Heart left ventricle (tissue), 16 donors: Measurements from ENCODE around the gene KCNQ4. TPM values are rescaled to one million over a fixed set of nuclear protein-coding genes. Genes with fewer than 3 reads are reported as not detected.

ENCODE experiments used
- ATAC-seq, 4 donors: fragments of 200-7000 bp; cut with Tn5 transposase; one replicate each; pipeline ENCODE4 v1.9.1; 2020 to 2022; ENCODE audit warnings: moderate library complexity in 4 of 4, mild to moderate bottlenecking in 3 of 4, moderate number of reproducible peaks in 1 of 4
- DNase-seq, 5 donors: peaks; one replicate each; pipeline ENCODE4 v3.0.0-alpha.2; 2020
- H3K27ac ChIP-seq, 12 donors: fragments of 200-600 bp; sonication (generic) in 4 of 12; one replicate each; pipeline versions ENCODE4 v1.5.0 to v1.8.0; 2016 to 2022; ENCODE audit warnings: mild to moderate bottlenecking in 2 of 12
- H3K27me3 ChIP-seq, 9 donors: fragments of 200-600 bp; sonication (generic) in 2 of 9; one replicate each; pipeline versions ENCODE4 v1.5.1 to v1.8.0; 2016 to 2022; ENCODE audit warnings: mild to moderate bottlenecking in 3 of 9
- H3K36me3 ChIP-seq, 9 donors: fragments of 200-600 bp; sonication (generic) in 2 of 9; one replicate each; pipeline versions ENCODE4 v1.5.0 to v1.8.0; 2018 to 2022; ENCODE audit warnings: mild to moderate bottlenecking in 2 of 9
- H3K4me1 ChIP-seq, 12 donors: fragments of 200-600 bp; sonication (generic) in 4 of 12; one replicate each; pipeline versions ENCODE4 v1.5.0 to v1.8.0; 2016 to 2022; ENCODE audit warnings: mild to moderate bottlenecking in 3 of 12
- H3K4me3 ChIP-seq, 12 donors: fragments of 200-600 bp; sonication (generic) in 4 of 12; one replicate each; pipeline versions ENCODE4 v1.5.0 to v1.8.0; 2017 to 2022; ENCODE audit warnings: mild to moderate bottlenecking in 9 of 12, moderate library complexity in 4 of 12
- H3K9me3 ChIP-seq, 12 donors: fragments of 200-600 bp; sonication (generic) in 4 of 12; one replicate each; pipeline versions ENCODE4 v1.5.0 to v1.8.0; 2016 to 2022; ENCODE audit warnings: mild to moderate bottlenecking in 1 of 12
- POLR2A ChIP-seq, 2 donors: fragments of 450-650 bp; IDR thresholded peaks; one replicate each; pipeline ENCODE4 v1.6.1; 2017; ENCODE audit warnings: antibody characterized with exemption in 2 of 2, mild to moderate bottlenecking in 2 of 2, moderate library complexity in 2 of 2
- WGBS, 4 donors: extraction: QIAGEN DNeasy Blood & Tissue Kit in 2 of 4; methylation state at CpG; one replicate each; pipeline versions ENCODE4 v1.1.5 to v1.1.7; 2013 to 2018; 5-methylcytosine and 5-hydroxymethylcytosine counted together
- intact Hi-C, 10 donors: fragments of 100-400 bp; cut with DNase I; formaldehyde crosslinking; loops; one replicate each; pipeline versions ENCODE4 v1.11.1 to v1.14.2; 2022
- polyA plus RNA-seq, 2 donors: library from polyadenylated mRNA; stranded (reverse); fragments of 200-250 nt; gene quantifications; one replicate each; pipeline ENCODE4 v1.2.3, GENCODE V29; 2013
- total RNA-seq, 9 donors: library from RNA; depleted of rRNA in 2 of 9; stranded (reverse); fragments of >200 nt in 2 of 9; fragmentation: NEBNext Ultra II Directional in 3 of 9; extraction: Animal tissue kit (Norgen Biotek cat#: 25700) in 3 of 9; gene quantifications; one replicate each; pipeline versions ENCODE4 v1.1.0 to v1.2.4, GENCODE V29; 2016 to 2023
- TF ChIP-seq, protein P1 (sequence below), 12 donors: fragments of 200-600 bp; sonication (generic) in 4 of 12; IDR thresholded peaks; one replicate each; pipeline versions ENCODE4 v1.5.0 to v1.8.0; 2018 to 2022; ENCODE audit warnings: antibody characterized with exemption in 12 of 12, mild to moderate bottlenecking in 5 of 12
- donor health status: ischemic (EF 13 %, LVEDD 7.1; RV severe dilation, severe dysfunction).
- donor health status: healthy with polysubstance abuse.
- donor health status: DM: no; HTN: yes; CAD: no.
- donor health status: DM: no; HTN: no; CAD: no.
- donor health status: ischemic (EF 25% LVEDD 6.9; RV normal size, moderate dysfunction).
- donor health status: ischemic (EF 25% LVEDD 5.7; RV mildly dilated, moderate dysfunction).
- donor health status: healthy.
- donor health status: DM: yes; HTN: yes; CAD: no.
- donor health status: ischemic (EF 35%, LVEDD 5.7; RV mildly dilated, moderate dysfunction).
- donor health status: nonischemic (EF 11% LVEDD 7.7; RV severe dilation, severe dysfunction).
- donor health status: DM: yes; HTN: yes; CAD: no.
- donor health status: PGD.
- donor health status: ischemic (EF 29% LVEDD 5.4; RV normal size, mild dysfunction).
- donor health status: nonischemic (EF 23%, LVEDD 6.1; RV moderate dilation, normal function).

KCNQ4 gene
- total and polyA plus RNA-seq, 11 donors, result 1.3 to 4.4 (median 1.9) TPM

DNA sequence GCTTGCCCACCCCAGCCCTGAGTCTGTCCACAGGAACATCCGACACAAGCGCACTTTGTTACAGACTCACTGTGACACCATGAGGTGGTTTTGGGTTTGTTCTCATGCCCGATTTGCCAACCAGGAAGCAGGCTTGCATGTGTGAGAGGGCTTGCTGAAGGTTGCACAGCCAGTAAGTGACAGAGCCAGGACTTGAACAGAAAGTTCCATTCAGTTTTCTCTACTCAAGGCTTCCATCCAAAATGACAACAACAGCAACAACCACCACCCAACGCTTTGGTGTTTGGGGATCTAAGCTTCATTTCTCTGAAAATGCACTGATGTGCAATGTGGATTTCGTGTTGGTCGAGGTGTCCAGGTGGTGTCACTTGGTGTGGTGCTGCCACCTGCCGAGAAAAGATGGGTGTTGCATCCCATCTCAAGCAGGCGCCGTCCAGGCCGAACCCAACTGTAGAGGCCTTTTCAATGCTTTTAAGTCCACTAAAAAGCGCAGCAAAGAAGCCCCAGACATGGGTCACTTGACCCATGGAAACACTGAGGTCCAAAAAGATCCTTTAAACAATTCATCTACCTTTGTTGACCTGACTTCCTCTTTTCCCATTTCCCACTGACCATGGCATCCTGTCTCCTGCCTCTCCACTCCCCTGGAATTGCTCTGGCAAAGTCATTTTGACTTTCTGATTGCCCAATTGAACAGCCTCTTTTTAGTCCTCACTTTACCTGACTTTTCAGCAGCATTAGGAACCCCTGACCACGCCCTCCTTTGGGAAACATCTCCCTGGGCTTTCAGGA is 66.4 kb downstream of the KCNQ4 start:
- no peak overlapping the region for H3K27ac ChIP-seq
- DNase-seq (peak; percentile 58 to 80 (median 66)), ATAC-seq (peak; percentile 71 to 87 (median 86))
- H3K4me1 ChIP-seq, result peaks cover 0 to 7% (median 0%) of the 10 kb centered on the region in 12 donors
- intact Hi-C loops, result loop anchor here (1.0 to 10.0 kb wide), 12 partner anchors 63 to 238 kb away; partner anchors contain the start of gene KCNQ4 (in 1 of the 10)
- no peaks in the 10 kb centered on the region for H3K9me3 ChIP-seq
- 20 to 25% (median 23%) methylated on average over 11 to 12 of the region's 12 CpGs for WGBS, 4 donors
- H3K36me3 ChIP-seq, result no peaks in the 10 kb centered on the region
- TF ChIP-seq POLR2A (IDR thresholded peaks at IDR 0.05), result no peak
- TF ChIP-seq, protein P1, sequence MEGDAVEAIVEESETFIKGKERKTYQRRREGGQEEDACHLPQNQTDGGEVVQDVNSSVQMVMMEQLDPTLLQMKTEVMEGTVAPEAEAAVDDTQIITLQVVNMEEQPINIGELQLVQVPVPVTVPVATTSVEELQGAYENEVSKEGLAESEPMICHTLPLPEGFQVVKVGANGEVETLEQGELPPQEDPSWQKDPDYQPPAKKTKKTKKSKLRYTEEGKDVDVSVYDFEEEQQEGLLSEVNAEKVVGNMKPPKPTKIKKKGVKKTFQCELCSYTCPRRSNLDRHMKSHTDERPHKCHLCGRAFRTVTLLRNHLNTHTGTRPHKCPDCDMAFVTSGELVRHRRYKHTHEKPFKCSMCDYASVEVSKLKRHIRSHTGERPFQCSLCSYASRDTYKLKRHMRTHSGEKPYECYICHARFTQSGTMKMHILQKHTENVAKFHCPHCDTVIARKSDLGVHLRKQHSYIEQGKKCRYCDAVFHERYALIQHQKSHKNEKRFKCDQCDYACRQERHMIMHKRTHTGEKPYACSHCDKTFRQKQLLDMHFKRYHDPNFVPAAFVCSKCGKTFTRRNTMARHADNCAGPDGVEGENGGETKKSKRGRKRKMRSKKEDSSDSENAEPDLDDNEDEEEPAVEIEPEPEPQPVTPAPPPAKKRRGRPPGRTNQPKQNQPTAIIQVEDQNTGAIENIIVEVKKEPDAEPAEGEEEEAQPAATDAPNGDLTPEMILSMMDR (IDR thresholded peaks at IDR 0.05), result peak; percentile 85 to 93 (median 88)
- no peak overlapping the region for H3K4me3 ChIP-seq
- H3K27me3 ChIP-seq, result no peaks in the 10 kb centered on the region

DNA sequence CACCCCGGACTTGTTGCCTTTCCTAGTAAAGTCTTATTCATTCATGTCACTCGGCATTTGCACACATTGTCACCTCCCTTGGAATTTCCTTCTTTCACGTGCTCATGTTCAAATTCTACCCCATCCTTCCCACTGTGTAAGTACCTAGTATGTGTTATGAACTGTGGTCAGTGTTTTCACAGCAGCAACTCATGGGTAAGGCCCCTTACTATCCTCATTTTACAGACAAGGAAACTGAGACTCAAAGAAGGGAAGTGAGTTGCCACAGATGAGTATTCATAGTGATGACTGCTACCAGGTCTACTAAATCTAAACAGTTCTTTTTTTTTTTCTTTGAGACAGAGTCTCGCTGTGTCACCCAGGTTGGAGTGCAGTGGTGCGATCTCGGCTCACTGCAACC is 68.1 kb downstream of the KCNQ4 start:
- Histone ChIP-seq H3K36me3 (no peaks in the 10 kb centered on the region), H3K4me1 (peaks cover 0 to 7% (median 0%) of the 10 kb centered on the region in 12 donors), H3K27me3 (no peaks in the 10 kb centered on the region), H3K9me3 (no peaks in the 10 kb centered on the region), H3K4me3 (no peak overlapping the region), H3K27ac (no peak overlapping the region)
- TF ChIP-seq, protein P1 (IDR thresholded peaks at IDR 0.05), result no peak
- no peak for TF ChIP-seq POLR2A (IDR thresholded peaks at IDR 0.05)
- ATAC-seq (no peak), DNase-seq (no peak)
- WGBS, 4 donors, result 88 to 95% (median 92%) methylated on average over 6 of the region's 6 CpGs
- intact Hi-C loops, result loop anchor here in 8 of 10 donors (1.0 to 5.0 kb wide), 5 partner anchors 77 to 239 kb away; no protein-coding TSS in a partner anchor

DNA sequence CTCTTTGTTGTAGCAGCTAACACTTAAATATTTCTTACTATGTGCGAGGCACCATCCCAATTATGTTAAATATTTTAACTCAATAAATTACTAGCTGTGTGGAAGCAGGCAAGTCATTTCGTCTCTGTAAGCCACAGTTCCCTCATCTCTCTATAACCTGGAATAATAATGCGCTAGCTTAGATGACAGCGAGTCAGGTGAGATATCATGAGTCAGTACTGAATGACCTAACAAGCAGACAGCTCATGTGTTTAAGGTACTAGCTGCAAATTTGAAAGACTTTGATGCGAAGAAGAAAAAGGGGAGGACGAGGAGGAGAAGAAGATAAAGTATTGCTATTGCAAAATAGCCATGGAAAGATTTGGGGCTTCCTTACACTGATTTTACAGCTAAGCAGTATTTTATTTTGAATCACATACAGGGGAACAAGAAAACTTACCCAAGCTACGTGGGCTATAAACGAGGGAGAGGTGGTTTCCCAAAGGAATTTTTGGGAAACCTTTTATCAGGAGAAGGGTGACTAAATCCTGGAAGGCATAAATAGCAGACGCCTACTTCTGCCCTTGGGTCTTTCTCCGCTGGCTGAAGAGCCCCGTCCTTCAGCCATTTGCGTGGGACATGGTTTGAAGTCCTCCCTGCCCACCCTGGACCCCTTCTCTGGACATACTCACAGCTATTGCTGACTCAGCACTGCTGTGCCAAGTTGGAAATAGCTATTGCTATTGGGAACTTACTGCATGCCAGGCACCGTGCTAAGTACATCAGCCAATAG is 69.7 kb downstream of the KCNQ4 start:
- no peaks in the 10 kb centered on the region for H3K9me3 ChIP-seq
- intact Hi-C loops, result loop anchor here in 3 of 10 donors (5.0 kb wide), 2 partner anchors 81 to 241 kb away; no protein-coding TSS in a partner anchor
- no peaks in the 10 kb centered on the region for H3K27me3 ChIP-seq
- H3K27ac ChIP-seq, result peak overlapping the region in 1 of 12 donors; percentile 60
- H3K36me3 ChIP-seq, result no peaks in the 10 kb centered on the region
- ATAC-seq, result no peak
- DNase-seq, result no peak
- H3K4me1 ChIP-seq, result peaks cover 0 to 7% (median 0%) of the 10 kb centered on the region in 12 donors
- 76 to 83% (median 80%) methylated on average over 13 of the region's 13 CpGs for WGBS, 4 donors
- TF ChIP-seq POLR2A (IDR thresholded peaks at IDR 0.05), result no peak
- TF ChIP-seq, protein P1 (IDR thresholded peaks at IDR 0.05), result no peak
- no peak overlapping the region for H3K4me3 ChIP-seq

DNA sequence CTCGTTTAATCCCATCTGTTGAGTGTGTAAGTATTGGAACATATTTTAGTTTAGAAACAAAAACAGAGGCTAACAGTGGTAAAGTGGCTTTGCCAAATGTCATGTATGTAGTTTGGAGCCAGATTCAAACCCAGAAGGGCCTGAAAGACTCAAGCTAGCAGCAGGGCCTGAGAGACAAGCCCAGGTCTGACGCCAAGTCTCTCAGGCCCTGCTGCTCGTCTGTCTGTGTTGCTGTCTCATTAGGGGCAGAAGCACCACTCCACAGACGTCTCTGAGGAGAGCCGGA is 70.2 kb downstream of the KCNQ4 start:
- intact Hi-C loops, result loop anchor here in 3 of 10 donors (5.0 kb wide), 2 partner anchors 82 to 242 kb away; no protein-coding TSS in a partner anchor
- Histone ChIP-seq H3K9me3 (no peaks in the 10 kb centered on the region), H3K27me3 (no peaks in the 10 kb centered on the region), H3K4me3 (no peak overlapping the region), H3K4me1 (peaks cover 0 to 7% (median 0%) of the 10 kb centered on the region in 12 donors), H3K27ac (peak overlapping the region in 1 of 12 donors; percentile 60), H3K36me3 (no peaks in the 10 kb centered on the region)
- TF ChIP-seq, protein P1 (IDR thresholded peaks at IDR 0.05), result no peak
- no peak for TF ChIP-seq POLR2A (IDR thresholded peaks at IDR 0.05)
- DNase-seq (no peak), ATAC-seq (no peak)
- WGBS, 4 donors, result 71 to 81% (median 75%) methylated on average over 5 of the region's 5 CpGs
